Vagina (tissue), 2 donors: ENCODE results near the gene RPS19BP1. TPM values are rescaled to one million over a fixed set of nuclear protein-coding genes. Genes with fewer than 3 reads are reported as not detected.
"Not testable (repeated sequence)": the region's sequence is repeated elsewhere in the genome, so short reads cannot be mapped to it uniquely, and the experiment has no call there.

Experiments used
- DNase-seq, 2 donors: peaks; one replicate each; pipeline ENCODE4 v3.0.0-alpha.2; 2017; ENCODE audit errors: extremely low spot score in 2 of 2
- H3K27ac ChIP-seq: fragments of 200-600 bp; sonication (generic); one replicate; pipeline ENCODE4 v1.5.1; 2019
- H3K27me3 ChIP-seq: fragments of 200-600 bp; sonication (generic); one replicate; pipeline ENCODE4 v1.5.1; 2019
- H3K36me3 ChIP-seq, 2 donors: fragments of 200-600 bp; sonication (generic); one replicate each; pipeline ENCODE4 v1.5.1; 2017 to 2019
- H3K4me1 ChIP-seq: fragments of 200-600 bp; sonication (generic); one replicate; pipeline ENCODE4 v1.5.1; 2019
- H3K4me3 ChIP-seq, 2 donors: fragments of 200-600 bp; sonication (generic); 1 replicate in 1 of 2; 2 replicates in 1 of 2; pipeline ENCODE4 v1.5.1; 2016 to 2019
- H3K9me3 ChIP-seq: fragments of 200-600 bp; sonication (generic); one replicate; pipeline ENCODE4 v1.5.1; 2019
- CTCF ChIP-seq, 3 experiments: fragments of 450-650 bp in 2 of 3; fragments of 200-600 bp in 1 of 3; sonication (generic) in 1 of 3; IDR thresholded peaks; one replicate each; pipeline ENCODE4 v1.5.1; 2017 to 2019; ENCODE audit warnings: antibody characterized with exemption in 3 of 3, mild to moderate bottlenecking in 2 of 3, moderate library complexity in 2 of 3
- POLR2A ChIP-seq, 2 donors: fragments of 450-650 bp; IDR thresholded peaks; one replicate each; pipeline ENCODE4 v1.6.1; 2017; ENCODE audit warnings: antibody characterized with exemption in 2 of 2, mild to moderate bottlenecking in 2 of 2, moderate library complexity in 2 of 2
- POLR2AphosphoS5 ChIP-seq, 2 donors: sonication (generic); formaldehyde crosslinking; IDR thresholded peaks; one replicate each; pipeline ENCODE4 v1.9.0; 2017; ENCODE audit warnings: antibody characterized with exemption in 2 of 2, mild to moderate bottlenecking in 2 of 2, low read depth in 1 of 2; ENCODE audit not compliant: insufficient read depth in 1 of 2
- intact Hi-C: fragments of 100-400 bp; cut with DNase I; formaldehyde crosslinking; loops from one replicate; pipeline ENCODE4 v1.15.1; 2023
- total RNA-seq: library from RNA; depleted of rRNA; stranded (reverse); fragments of >200 nt; gene quantifications from one replicate; pipeline ENCODE4 v1.2.3, GENCODE V29; 2016

Gene RPS19BP1
- total RNA-seq, 1 donor from 2014 or later = 107 TPM

- Histone ChIP-seq H3K4me1 (peaks cover 85% of the 10 kb centered on the region), H3K27ac (peak overlapping the region; percentile 21), H3K9me3 (no peaks in the 10 kb centered on the region), H3K27me3 (no peaks in the 10 kb centered on the region), H3K36me3 (peaks cover 0 to 37% of the 10 kb centered on the region in 2 donors), H3K4me3 (no peak overlapping the region)
- intact Hi-C loops = loop anchor here (10.0 kb wide), 1 partner anchor 350 kb away; no protein-coding TSS in a partner anchor
- no peak for TF ChIP-seq POLR2A (IDR thresholded peaks at IDR 0.05)
- no peak for TF ChIP-seq CTCF (IDR thresholded peaks at IDR 0.05)
- TF ChIP-seq POLR2AphosphoS5 (IDR thresholded peaks at IDR 0.05; ENCODE audit: insufficient read depth in 1 of 2, low read depth in 1 of 2) = no peak
- DNase-seq = no peak
Measured at GRCh38 chr22:39524753-39525657, 7.5 kb downstream of the RPS19BP1 start.

- Histone ChIP-seq H3K36me3 (peaks cover 0 to 32% of the 10 kb centered on the region in 2 donors), H3K4me1 (peaks cover 80% of the 10 kb centered on the region)
- intact Hi-C loops = loop anchor here (10.0 kb wide), 1 partner anchor 349 kb away; no protein-coding TSS in a partner anchor
Measured at GRCh38 chr22:39524089-39524752, 8.3 kb downstream of the RPS19BP1 start.

GRCh38 chr22:39522567-39523300, 9.8 kb downstream of the RPS19BP1 start:
- intact Hi-C loops = loop anchor here (10.0 kb wide), 1 partner anchor 348 kb away; no protein-coding TSS in a partner anchor
- H3K4me3 ChIP-seq = peak overlapping the region; percentile 87 to 97
- DNase-seq = no peak
- H3K27me3 ChIP-seq = no peaks in the 10 kb centered on the region
- TF ChIP-seq POLR2A (IDR thresholded peaks at IDR 0.05) = no peak
- TF ChIP-seq CTCF (IDR thresholded peaks at IDR 0.05) = no peak
- no peak for TF ChIP-seq POLR2AphosphoS5 (IDR thresholded peaks at IDR 0.05; ENCODE audit: insufficient read depth in 1 of 2, low read depth in 1 of 2)
- H3K4me1 ChIP-seq = peaks cover 72% of the 10 kb centered on the region
- peaks cover 0 to 32% of the 10 kb centered on the region in 2 donors for H3K36me3 ChIP-seq
- H3K9me3 ChIP-seq = no peaks in the 10 kb centered on the region
- H3K27ac ChIP-seq = peak overlapping the region; percentile 99

More at GRCh38 chr22:39524089-39524752, 8.3 kb downstream of the RPS19BP1 start:
- Histone ChIP-seq H3K27ac (peak overlapping the region; percentile 99), H3K27me3 (no peaks in the 10 kb centered on the region), H3K4me3 (peak overlapping the region; percentile 8 to 87), H3K9me3 (no peaks in the 10 kb centered on the region)
- TF ChIP-seq CTCF (IDR thresholded peaks at IDR 0.05) = no peak
- TF ChIP-seq POLR2A (IDR thresholded peaks at IDR 0.05) = no peak
- TF ChIP-seq POLR2AphosphoS5 (IDR thresholded peaks at IDR 0.05; ENCODE audit: insufficient read depth in 1 of 2, low read depth in 1 of 2) = no peak
- no peak for DNase-seq

GRCh38 chr22:39522091-39522490, 10.5 kb downstream of the RPS19BP1 start:
- Histone ChIP-seq H3K27ac (peak overlapping the region; percentile 99), H3K4me1 (peaks cover 66% of the 10 kb centered on the region), H3K36me3 (peaks cover 0 to 32% of the 10 kb centered on the region in 2 donors), H3K4me3 (peak overlapping the region; percentile 87 to 97)
- intact Hi-C loops = loop anchor here (10.0 kb wide), 1 partner anchor 347 kb away; no protein-coding TSS in a partner anchor
- not testable (repeated sequence) for H3K9me3 ChIP-seq, DNase-seq, H3K27me3 ChIP-seq

- H3K9me3 ChIP-seq, H3K27me3 ChIP-seq, DNase-seq: not testable (repeated sequence)
- H3K4me3 ChIP-seq = peak overlapping the region; percentile 87 to 97
- intact Hi-C loops = loop anchor here (10.0 kb wide), 1 partner anchor 346 kb away; no protein-coding TSS in a partner anchor
- peaks cover 58% of the 10 kb centered on the region for H3K4me1 ChIP-seq
- H3K36me3 ChIP-seq = peaks cover 0 to 32% of the 10 kb centered on the region in 2 donors
- H3K27ac ChIP-seq = peak overlapping the region; percentile 99
Measured at GRCh38 chr22:39521106-39521885, 11.3 kb downstream of the RPS19BP1 start.
